HCT116 (cell line): ENCODE data around the gene HPCAL1. TPM values are rescaled to one million over a fixed set of nuclear protein-coding genes. Genes with fewer than 3 reads are reported as not detected.

Experiments
- ATAC-seq: fragments of 200-7000 bp; cut with Tn5 transposase; 2 replicates; pipeline ENCODE4 v1.9.1; 2020; ENCODE audit warnings: mild to moderate bottlenecking, moderate library complexity
- BruUV-seq: library from RNA; stranded (reverse); fragments of 400-500 nt; replicated peaks from 2 replicates; lab custom pipeline; 2021; lab: Mats Ljungman, UMichigan
- CTCF ChIA-PET: fragments of 300-600 bp; sonication (Branson Sonifier 250); formaldehyde crosslinking; loops from one replicate; lab custom pipeline; 2021; ENCODE audit warnings: antibody characterized with exemption; lab: Charles Lee
- POLR2A ChIA-PET: fragments of 300-600, 350-600 bp; sonication (Branson Sonifier 250); formaldehyde crosslinking; loops from one replicate; lab custom pipeline; 2021; ENCODE audit warnings: antibody characterized with exemption; lab: Charles Lee
- RAD21 ChIA-PET, 2 experiments: fragments of 300-600 bp; sonication (Branson Sonifier 250); formaldehyde crosslinking; loops; one replicate each; lab custom pipeline; 2023; ENCODE audit warnings: low total read pairs in 2 of 2; ENCODE audit not compliant: uncharacterized antibody in 2 of 2, unreplicated experiment in 2 of 2, low non-redundant PET in 1 of 2; lab: Charles Lee
- DNase-seq: peaks from one replicate; pipeline ENCODE4 v3.0.0-alpha.2; 2010; ENCODE audit warnings: low read depth, low spot score
- H2AFZ ChIP-seq: fragments of 200-600 bp; shearing (Covaris generic), sonication (generic); 2 replicates; pipeline ENCODE4 v1.6.1; 2017; ENCODE audit warnings: low read depth, mixed run types, mixed read lengths, antibody characterized with exemption, low read length; ENCODE audit not compliant: poor library complexity, severe bottlenecking
- H3K27ac ChIP-seq: 2 replicates; pipeline ENCODE4 v1.5.1; 2012; ENCODE audit warnings: low read depth, low read length
- H3K27me3 ChIP-seq: fragments of 200-600 bp; sonication (generic); 2 replicates; pipeline ENCODE4 v1.6.1; 2016; ENCODE audit warnings: mixed run types, low read length, mixed read lengths; ENCODE audit not compliant: insufficient read depth
- H3K36me3 ChIP-seq, 2 experiments: fragments of 200-500 bp in 1 of 2; fragments of 200-600 bp in 1 of 2; sonication (Bioruptor generic) in 1 of 2; sonication (generic) in 1 of 2; 2 replicates each; pipeline versions ENCODE4 v1.5.1 to v1.6.1; 2014 to 2016; ENCODE audit warnings: low read length in 2 of 2, inconsistent platforms in 1 of 2, mixed read lengths in 1 of 2, mixed run types in 1 of 2; ENCODE audit not compliant: insufficient read depth in 2 of 2, control insufficient read depth in 1 of 2
- H3K4me1 ChIP-seq, 2 experiments: fragments of 200-600 bp in 1 of 2; sonication (generic) in 1 of 2; 2 replicates each; pipeline versions ENCODE4 v1.5.1 to v1.6.1; 2012 to 2017; ENCODE audit warnings: low read length in 2 of 2, inconsistent platforms in 1 of 2, mild to moderate bottlenecking in 1 of 2, mixed read lengths in 1 of 2, mixed run types in 1 of 2, moderate library complexity in 1 of 2; ENCODE audit not compliant: insufficient read depth in 2 of 2, control insufficient read depth in 1 of 2
- H3K4me2 ChIP-seq: fragments of 200-600 bp; sonication (generic); 2 replicates; pipeline ENCODE4 v1.6.1; 2017; ENCODE audit warnings: mixed run types, low read length, mixed read lengths
- H3K4me3 ChIP-seq, 2 experiments: fragments of 200-600 bp in 1 of 2; sonication (generic) in 1 of 2; replicated peaks in 1 of 2; 2 replicates each; pipeline ENCODE4 v1.5.1; 2011 to 2016; ENCODE audit warnings: low read length in 2 of 2, control low read depth in 1 of 2, low read depth in 1 of 2, mild to moderate bottlenecking in 1 of 2, mixed read lengths in 1 of 2, mixed run types in 1 of 2
- H3K79me2 ChIP-seq: fragments of 200-600 bp; sonication (generic); 2 replicates; pipeline ENCODE4 v1.6.1; 2017; ENCODE audit warnings: mild to moderate bottlenecking, mixed run types, low read length, moderate library complexity, mixed read lengths; ENCODE audit not compliant: insufficient read depth
- H3K9ac ChIP-seq: fragments of 200-600 bp; sonication (generic); 2 replicates; pipeline ENCODE4 v1.6.1; 2016; ENCODE audit warnings: low read length, mixed read lengths
- H3K9me2 ChIP-seq: fragments of 200-600 bp; sonication (generic), shearing (Covaris generic); 2 replicates; pipeline ENCODE4 v1.6.1; 2017; ENCODE audit warnings: mixed run types, mild to moderate bottlenecking, moderate library complexity; ENCODE audit not compliant: insufficient read depth
- H3K9me3 ChIP-seq, 2 experiments: fragments of 200-500 bp in 1 of 2; fragments of 200-600 bp in 1 of 2; sonication (Bioruptor generic) in 1 of 2; sonication (generic) in 1 of 2; 2 replicates each; pipeline ENCODE4 v1.6.1; 2014 to 2017; ENCODE audit warnings: low read length in 2 of 2, mixed read lengths in 2 of 2, inconsistent platforms in 1 of 2, low read depth in 1 of 2, mild to moderate bottlenecking in 1 of 2, mixed run types in 1 of 2, moderate library complexity in 1 of 2; ENCODE audit not compliant: control insufficient read depth in 1 of 2, insufficient read depth in 1 of 2
- H4K20me1 ChIP-seq: fragments of 200-600 bp; sonication (generic), shearing (Covaris generic); 2 replicates; pipeline ENCODE4 v1.6.1; 2017; ENCODE audit warnings: mixed run types, mild to moderate bottlenecking, moderate library complexity; ENCODE audit not compliant: insufficient read depth
- ATF3 ChIP-seq: IDR thresholded peaks from 2 replicates; pipeline ENCODE4 v1.6.1; 2012
- CBX3 ChIP-seq: IDR thresholded peaks from 2 replicates; pipeline ENCODE4 v1.6.1; 2012; ENCODE audit warnings: low read depth
- CEBPB ChIP-seq: IDR thresholded peaks from 2 replicates; pipeline ENCODE4 v1.6.1; 2012; ENCODE audit warnings: low read depth
- CTCF ChIP-seq, 3 experiments: fragments of 200-600 bp in 1 of 3; sonication (generic) in 1 of 3; IDR thresholded peaks in 2 of 3; conservative IDR thresholded peaks in 1 of 3; 2 replicates each; pipeline ENCODE4 v1.5.1; 2012 to 2017; ENCODE audit warnings: low read depth in 2 of 3, low read length in 2 of 3, antibody characterized with exemption in 1 of 3, borderline replicate concordance in 1 of 3, control low read depth in 1 of 3, mild to moderate bottlenecking in 1 of 3, mixed read lengths in 1 of 3, mixed run types in 1 of 3, moderate library complexity in 1 of 3; ENCODE audit not compliant: insufficient read depth in 1 of 3
- ELF1 ChIP-seq: IDR thresholded peaks from 2 replicates; pipeline ENCODE4 v1.6.1; 2012; ENCODE audit warnings: low read depth, borderline replicate concordance
- EZH2 ChIP-seq: fragments of 200-600 bp; sonication (generic); IDR thresholded peaks from 2 replicates; pipeline ENCODE4 v1.6.1; 2017; ENCODE audit warnings: antibody characterized with exemption, mixed run types
- EZH2phosphoT487 ChIP-seq: fragments of 200-600 bp; IDR thresholded peaks from 2 replicates; pipeline ENCODE4 v1.6.1; 2018; ENCODE audit warnings: antibody characterized with exemption, borderline replicate concordance
- FOSL1 ChIP-seq: IDR thresholded peaks from 2 replicates; pipeline ENCODE4 v1.6.1; 2012; ENCODE audit warnings: low read depth
- MAX ChIP-seq: IDR thresholded peaks from 2 replicates; pipeline ENCODE4 v1.6.1; 2012
- POLR2A ChIP-seq: IDR thresholded peaks from 2 replicates; pipeline ENCODE4 v1.7.0; 2011; ENCODE audit warnings: borderline replicate concordance; ENCODE audit not compliant: insufficient read depth, insufficient read length; ENCODE audit errors: extremely low read depth
- POLR2AphosphoS5 ChIP-seq: IDR thresholded peaks from 2 replicates; pipeline ENCODE4 v1.6.1; 2011; ENCODE audit warnings: mild to moderate bottlenecking, low read depth, low read length, moderate library complexity
- RAD21 ChIP-seq: IDR thresholded peaks from 2 replicates; pipeline ENCODE4 v1.6.1; 2012; ENCODE audit warnings: low read depth, mild to moderate bottlenecking
- SIN3A ChIP-seq: IDR thresholded peaks from 2 replicates; pipeline ENCODE4 v1.6.1; 2012; ENCODE audit warnings: low read depth
- SRF ChIP-seq: IDR thresholded peaks from 2 replicates; pipeline ENCODE4 v1.6.1; 2012; ENCODE audit warnings: low read depth
- TCF7L2 ChIP-seq: IDR thresholded peaks from 2 replicates; pipeline ENCODE4 v1.7.0; 2011; ENCODE audit warnings: borderline replicate concordance, inconsistent platforms; ENCODE audit not compliant: insufficient read depth, insufficient read length; ENCODE audit errors: extremely low read depth
- YY1 ChIP-seq: IDR thresholded peaks from 2 replicates; pipeline ENCODE4 v1.6.1; 2011; ENCODE audit warnings: low read length, low read depth, moderate library complexity, mild to moderate bottlenecking; ENCODE audit not compliant: insufficient replicate concordance; ENCODE audit errors: extremely low read depth
- ZFX ChIP-seq: fragments of 450-650 bp; IDR thresholded peaks from 2 replicates; pipeline ENCODE4 v1.6.1; 2017
- ZNF274 ChIP-seq: fragments of 200-500 bp; sonication (Bioruptor generic); IDR thresholded peaks from 2 replicates; pipeline ENCODE4 v1.6.1; 2014; ENCODE audit warnings: mild to moderate bottlenecking, low read depth, low read length, inconsistent platforms
- intact Hi-C: fragments of 100-400 bp; cut with micrococcal nuclease; formaldehyde crosslinking; loops from 2 replicates; pipeline ENCODE4 v1.10.0; 2022
- total RNA-seq: library from RNA; stranded (reverse); gene quantifications from one replicate; pipeline ENCODE4 v1.2.1, GENCODE V29; 2021; ENCODE audit not compliant: unreplicated experiment

The HPCAL1 gene
- total RNA-seq, 1 experiment from 2014 or later: 111 TPM

GRCh38 chr2:10397297-10397875 is 94.7 kb downstream of the HPCAL1 start:
- Histone ChIP-seq H3K4me3 (no peak overlapping the region), H3K4me2 (no peak overlapping the region), H3K4me1 (peaks cover 15 to 38% of the 10 kb centered on the region in 2 experiments), H3K9me2 (no peaks in the 10 kb centered on the region), H3K9me3 (no peaks in the 10 kb centered on the region), H3K9ac (no peak overlapping the region), H3K36me3 (peaks cover 2 to 23% of the 10 kb centered on the region in 2 experiments; a peak in 2 of 4 replicates), H3K79me2 (peaks cover 55% of the 10 kb centered on the region), H3K27me3 (no peaks in the 10 kb centered on the region), H2AFZ (no peak overlapping the region), H4K20me1 (no peaks in the 10 kb centered on the region), H3K27ac (no peak overlapping the region)
- ATAC-seq (no peak), DNase-seq (no peak)
- BruUV-seq: no TSS peak
- CTCF ChIA-PET: no interaction called here
- POLR2A ChIA-PET: no interaction called here
- RAD21 ChIA-PET: no interaction called here
- no peak for TF ChIP-seq ZNF274
- TF ChIP-seq SIN3A: no peak
- TF ChIP-seq RAD21: no peak
- TF ChIP-seq ZFX: no peak
- TF ChIP-seq MAX: no peak
- TF ChIP-seq CEBPB: no peak
- no peak for TF ChIP-seq POLR2AphosphoS5
- TF ChIP-seq POLR2A: no peak
- no peak for TF ChIP-seq TCF7L2
- no peak for TF ChIP-seq ELF1
- no peak for TF ChIP-seq CTCF (IDR thresholded peaks at IDR 0.05 in 2 of 3, conservative IDR thresholded peaks at IDR 0.05 in 1 of 3; ENCODE audit: borderline replicate concordance in 1 of 3, insufficient read depth in 1 of 3, low read depth in 2 of 3, low read length in 2 of 3)
- TF ChIP-seq EZH2phosphoT487: no peak
- TF ChIP-seq CBX3: no peak
- no peak for TF ChIP-seq EZH2
- TF ChIP-seq ATF3: no peak
- no peak for TF ChIP-seq YY1
- no peak for TF ChIP-seq SRF
- TF ChIP-seq FOSL1: no peak
- intact Hi-C loops: no loop called here
